AG08396 (cell line): ENCODE results near the gene AJM1.

Experiments used
- DNase-seq: peaks from one replicate; pipeline ENCODE4 v3.0.0; 2012; ENCODE audit warnings: low spot score, mixed read lengths

AJM1 gene

DNA sequence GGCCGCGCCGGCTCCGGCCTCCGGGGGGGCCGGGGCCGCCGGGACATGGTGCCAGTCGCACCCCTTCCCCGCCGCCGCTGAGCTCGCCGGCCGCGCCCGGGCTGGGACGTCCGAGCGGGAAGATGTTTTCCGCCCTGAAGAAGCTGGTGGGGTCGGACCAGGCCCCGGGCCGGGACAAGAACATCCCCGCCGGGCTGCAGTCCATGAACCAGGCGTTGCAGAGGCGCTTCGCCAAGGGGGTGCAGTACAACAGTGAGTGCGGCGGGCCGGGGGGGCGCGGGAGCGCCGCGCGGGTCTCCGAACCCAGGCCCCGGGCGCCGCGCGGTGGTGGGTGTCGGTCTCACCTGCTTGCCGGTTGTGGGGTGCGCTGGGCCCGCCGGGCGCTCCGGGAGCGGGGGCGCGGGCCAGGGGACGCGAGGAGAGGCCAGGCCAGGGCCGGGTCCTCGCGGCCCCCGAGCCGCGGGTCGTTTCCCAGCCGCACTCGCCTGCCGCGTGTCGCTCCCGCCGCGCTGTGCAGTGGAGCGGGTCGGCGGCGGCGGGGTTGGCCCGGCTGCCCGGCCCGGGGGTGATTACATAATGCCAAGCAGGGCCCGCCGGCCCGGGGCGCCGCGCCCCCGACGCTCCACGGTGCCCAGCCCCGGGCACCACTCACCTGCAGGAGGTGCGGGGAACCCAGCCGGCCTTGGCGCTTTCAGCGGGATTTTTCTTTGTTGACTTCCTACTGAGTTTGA lies 34.0 kb upstream of the AJM1 start:
- peak; percentile 51 for DNase-seq

- peak; percentile 59 for DNase-seq
Measured at GRCh38 chr9:136808806-136809158, 33.5 kb upstream of the AJM1 start.

DNA sequence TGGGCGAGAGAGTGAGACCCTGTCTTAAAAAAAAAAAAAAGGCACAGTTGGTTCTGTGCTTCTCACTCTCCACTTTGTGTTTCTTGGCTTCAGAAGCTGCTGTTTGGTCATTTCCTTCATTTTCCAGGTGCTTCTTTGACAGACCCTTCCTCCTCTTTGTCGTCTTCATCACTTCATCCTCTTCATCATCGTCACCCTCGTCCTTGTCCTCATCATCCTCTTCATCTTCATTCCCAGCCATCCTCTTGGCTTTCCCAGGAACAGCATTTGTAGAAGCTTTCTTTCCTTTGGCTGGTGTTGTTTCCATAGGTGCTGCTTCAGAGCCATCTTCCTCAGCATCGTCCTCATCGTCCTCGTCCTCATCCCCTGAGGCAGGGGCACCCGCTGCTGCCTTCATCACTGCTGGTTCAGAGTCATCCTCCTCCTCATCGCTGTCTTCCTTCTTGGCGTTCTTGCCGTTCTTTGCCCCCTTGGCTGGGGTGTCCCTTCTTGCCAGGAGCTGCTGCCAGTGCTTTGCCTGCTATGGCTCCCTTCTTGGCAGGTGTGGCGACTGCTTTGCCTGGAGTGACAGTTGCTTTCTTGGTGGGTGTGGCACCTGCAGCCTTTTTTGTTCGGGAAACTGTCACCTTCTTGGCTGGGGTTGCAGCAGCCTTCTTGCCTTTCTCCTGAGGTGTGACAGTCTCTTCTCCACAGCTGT lies 27.4 kb upstream of the AJM1 start:
- DNase-seq: no peak

- DNase-seq: no peak
Measured at GRCh38 chr9:136815422-136815782, 26.9 kb upstream of the AJM1 start.

- DNase-seq: peak; percentile 83
Measured at GRCh38 chr9:136820971-136821825, 21.1 kb upstream of the AJM1 start.

- no peak for DNase-seq
Measured at GRCh38 chr9:136821826-136822544, 20.3 kb upstream of the AJM1 start.

- DNase-seq: no peak
Measured at GRCh38 chr9:136823136-136824046, 18.9 kb upstream of the AJM1 start.

DNA sequence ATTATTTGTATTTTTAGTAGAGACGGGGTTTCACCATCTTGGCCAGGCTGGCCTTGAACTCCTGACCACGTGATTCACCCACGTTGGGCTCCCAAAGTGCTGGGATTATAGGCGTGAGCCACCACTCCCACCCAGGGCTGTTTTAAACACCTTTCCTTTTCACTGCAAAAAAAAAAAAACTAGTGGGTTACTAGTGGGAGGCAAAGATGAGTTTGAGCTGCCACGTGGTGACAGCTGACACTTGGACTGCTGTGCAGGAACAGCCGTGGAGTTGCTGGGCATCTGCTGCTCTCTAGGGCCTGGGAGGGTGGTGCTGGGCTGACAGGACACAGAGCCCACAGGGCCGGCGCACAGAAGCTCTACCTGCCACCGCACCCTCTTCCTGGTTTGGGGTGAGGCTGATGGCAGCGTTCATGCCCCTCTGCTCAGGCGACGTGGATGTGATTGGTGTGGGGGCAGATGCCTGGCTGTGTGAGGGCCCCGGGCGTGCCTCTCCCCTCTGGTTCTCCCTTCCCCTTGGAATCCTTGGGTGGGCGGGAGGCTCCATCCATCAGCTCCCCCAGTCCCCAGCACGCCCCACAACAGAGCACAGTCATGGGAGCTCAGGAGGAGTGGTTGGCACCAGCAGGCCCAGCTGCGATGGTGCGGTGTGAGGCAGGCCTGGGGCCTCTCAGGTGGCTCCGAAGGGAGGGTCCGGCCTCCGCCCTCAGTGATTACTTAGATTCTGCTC lies 17.6 kb upstream of the AJM1 start:
- no peak for DNase-seq

GRCh38 chr9:136825295-136826187 lies 16.7 kb upstream of the AJM1 start:
- DNase-seq: no peak

GRCh38 chr9:136826188-136826541 lies 16.1 kb upstream of the AJM1 start:
- no peak for DNase-seq

DNA sequence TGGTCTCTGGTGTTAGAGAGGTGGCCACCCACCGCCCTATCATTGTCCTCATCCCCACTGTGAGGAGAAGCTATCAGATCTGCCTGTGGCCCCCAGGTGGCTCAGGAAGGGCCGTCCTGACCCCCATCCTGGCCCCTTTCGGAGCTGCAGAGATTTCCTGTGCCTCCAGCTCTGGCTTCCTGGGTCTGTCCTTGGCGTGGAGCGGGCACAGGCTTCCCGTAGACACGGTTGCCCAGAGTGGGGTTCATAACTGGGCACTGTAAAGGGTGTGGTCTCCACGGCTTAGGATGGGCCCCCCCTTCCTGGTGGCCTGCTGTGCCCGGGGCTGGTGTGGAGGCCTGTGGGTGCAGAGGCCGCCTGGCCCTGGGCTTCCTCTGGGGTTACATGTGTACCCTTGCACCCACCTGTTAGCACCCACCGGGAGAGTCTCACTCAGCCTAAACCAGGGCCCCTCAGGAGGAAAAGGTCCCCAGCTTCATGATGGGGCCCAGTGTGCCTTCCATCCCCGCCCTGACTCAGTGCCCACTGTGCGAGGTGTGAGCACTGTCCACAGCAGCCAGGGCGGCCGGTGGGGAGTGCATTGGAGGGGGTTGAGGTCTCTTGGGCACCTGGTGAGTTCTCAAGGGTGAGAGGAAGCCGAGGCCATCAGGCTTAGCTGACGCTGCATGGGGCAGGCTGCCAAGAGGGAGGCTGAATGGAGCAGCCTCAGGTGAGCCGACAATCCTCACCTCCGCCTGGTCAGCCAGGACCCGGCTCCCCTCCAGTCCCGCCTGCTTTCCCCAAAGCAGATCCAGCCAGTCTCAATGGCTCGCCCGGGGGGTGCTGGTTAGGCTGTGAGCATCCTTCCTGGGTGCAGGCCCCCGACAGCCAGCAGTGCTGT lies 15.3 kb upstream of the AJM1 start:
- no peak for DNase-seq

GRCh38 chr9:136827794-136828473 lies 14.3 kb upstream of the AJM1 start:
- DNase-seq: no peak

- no peak for DNase-seq
Measured at GRCh38 chr9:136828474-136829140, 13.7 kb upstream of the AJM1 start.

DNA sequence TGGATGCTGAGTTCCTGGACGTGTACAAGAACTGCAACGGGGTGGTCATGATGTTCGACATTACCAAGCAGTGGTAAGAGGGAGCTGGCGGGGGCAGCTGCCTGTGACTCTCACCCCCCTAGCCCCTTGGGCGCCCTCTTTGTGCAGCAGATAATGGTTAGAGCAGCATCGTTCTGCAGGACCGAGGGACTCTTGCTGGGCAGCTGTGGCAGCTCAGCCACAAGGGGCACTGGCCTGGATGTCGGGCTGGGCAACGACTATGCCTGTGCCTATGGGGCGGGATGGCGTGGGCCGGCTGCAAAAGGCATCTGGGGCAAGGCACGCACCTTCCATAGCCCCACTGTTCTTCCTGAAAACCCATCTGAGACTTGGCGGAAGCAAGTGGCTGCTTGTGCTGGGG lies 12.9 kb upstream of the AJM1 start:
- no peak for DNase-seq

DNA sequence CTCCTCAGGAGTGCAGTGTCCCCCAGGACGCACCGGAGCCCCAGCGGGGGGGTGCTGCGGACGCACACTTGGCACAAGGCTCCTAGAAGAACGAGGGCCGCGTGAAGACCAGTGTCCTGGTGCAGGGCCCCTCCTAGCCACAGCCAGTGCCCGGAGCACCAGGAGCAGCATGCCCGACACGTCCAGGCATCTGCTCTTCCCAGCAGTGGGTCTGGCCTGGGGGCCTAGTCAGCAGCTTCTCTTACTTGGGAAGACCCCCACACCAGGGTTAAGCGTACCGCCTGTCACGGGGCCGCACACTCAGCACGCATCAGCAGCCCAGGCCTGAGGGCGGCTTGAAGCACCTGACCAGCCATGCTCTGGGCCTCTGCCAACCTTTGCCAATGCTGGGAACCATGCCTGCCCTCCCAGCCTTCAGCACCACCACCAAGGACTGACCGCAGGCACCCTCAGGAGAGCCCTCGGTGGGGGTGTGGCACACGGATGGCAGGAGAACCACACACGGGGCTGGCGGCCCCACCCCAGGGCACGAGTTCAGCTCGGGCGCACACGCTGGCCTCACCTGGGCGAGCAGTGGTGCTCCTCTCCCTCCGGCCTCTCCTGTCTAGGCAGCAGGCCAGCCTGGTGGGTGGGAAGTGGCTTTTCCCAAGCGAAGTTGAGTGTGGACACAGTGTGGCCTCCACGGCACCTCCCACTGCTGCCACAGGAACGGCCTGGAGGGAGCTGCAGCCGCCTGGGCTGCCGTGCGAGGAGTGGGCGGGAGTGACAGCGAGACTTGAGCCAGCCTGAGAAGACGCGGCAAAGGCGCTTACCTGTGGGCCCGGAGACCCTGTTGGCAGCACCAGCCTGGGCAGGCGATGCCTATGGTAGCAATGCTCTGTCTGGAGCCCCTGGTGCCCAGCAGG lies 12.0 kb upstream of the AJM1 start:
- no peak for DNase-seq

- no peak for DNase-seq
Measured at GRCh38 chr9:136831002-136831719, 11.1 kb upstream of the AJM1 start.
